SK-N-SH (cell line): ENCODE data around the gene PDE4B. TPM values are rescaled to one million over a fixed set of nuclear protein-coding genes. Genes with fewer than 3 reads are reported as not detected.

Experiments
- CTCF ChIA-PET: fragments of 300-600, 350-600 bp; formaldehyde crosslinking; extraction: SDS; loops from one replicate; lab custom pipeline; 2021; lab: Yijun Ruan, JAX
- POLR2A ChIA-PET: fragments of 350-600 bp; sonication (Branson Sonifier 250); formaldehyde crosslinking; extraction: SDS; loops from one replicate; lab custom pipeline; 2020; ENCODE audit warnings: antibody characterized with exemption, inconsistent platforms; lab: Yijun Ruan, JAX
- DNase-seq: peaks from one replicate; pipeline ENCODE4 v3.0.0; 2012
- H2AFZ ChIP-seq: fragments of 200-600 bp; sonication (generic); 2 replicates; pipeline ENCODE4 v1.8.1; 2016; ENCODE audit warnings: antibody characterized with exemption, mild to moderate bottlenecking, low read depth
- H3F3A ChIP-seq: fragments of 200-600 bp; sonication (generic); replicated peaks from 2 replicates; pipeline ENCODE3; 2016; ENCODE audit warnings: antibody characterized with exemption, mild to moderate bottlenecking; ENCODE audit not compliant: insufficient read depth
- H3K27ac ChIP-seq, 2 experiments: fragments of 200-500 bp in 1 of 2; fragments of 200-600 bp in 1 of 2; sonication (Bioruptor generic) in 1 of 2; sonication (generic), shearing (Covaris generic) in 1 of 2; 2 replicates each; pipeline versions ENCODE4 v1.5.1 to v1.6.1; 2014 to 2016; ENCODE audit warnings: low read depth in 2 of 2, inconsistent platforms in 1 of 2, low read length in 1 of 2, mild to moderate bottlenecking in 1 of 2, mixed read lengths in 1 of 2
- H3K27me3 ChIP-seq: fragments of 200-600 bp; sonication (generic), shearing (Covaris generic); 2 replicates; pipeline ENCODE4 v1.6.1; 2016; ENCODE audit warnings: mixed run types; ENCODE audit not compliant: insufficient read depth
- H3K36me3 ChIP-seq, 2 experiments: fragments of 200-500 bp in 1 of 2; fragments of 200-600 bp in 1 of 2; sonication (Bioruptor generic) in 1 of 2; sonication (generic) in 1 of 2; replicated peaks in 1 of 2; 2 replicates each; pipeline versions ENCODE3 to v1.5.1; 2014 to 2016; ENCODE audit warnings: low read length in 1 of 2, mild to moderate bottlenecking in 1 of 2; ENCODE audit not compliant: insufficient read depth in 2 of 2, control insufficient read depth in 1 of 2
- H3K4me1 ChIP-seq, 2 experiments: fragments of 200-500 bp in 1 of 2; fragments of 200-600 bp in 1 of 2; sonication (Bioruptor generic) in 1 of 2; sonication (generic), shearing (Covaris generic) in 1 of 2; 2 replicates each; pipeline versions ENCODE4 v1.5.1 to v1.6.1; 2014 to 2016; ENCODE audit warnings: low read depth in 1 of 2, low read length in 1 of 2, mixed run types in 1 of 2; ENCODE audit not compliant: insufficient read depth in 2 of 2, control insufficient read depth in 1 of 2
- H3K4me2 ChIP-seq: fragments of 200-600 bp; sonication (generic), shearing (Covaris generic); 2 replicates; pipeline ENCODE4 v1.6.1; 2017; ENCODE audit warnings: mixed run types
- H3K4me3 ChIP-seq, 2 experiments: fragments of 200-500 bp in 1 of 2; fragments of 200-600 bp in 1 of 2; sonication (Bioruptor generic) in 1 of 2; sonication (generic), shearing (Covaris generic) in 1 of 2; 2 replicates each; pipeline versions ENCODE4 v1.5.1 to v1.8.1; 2014 to 2016; ENCODE audit warnings: low read depth in 2 of 2, inconsistent platforms in 1 of 2, low read length in 1 of 2, mild to moderate bottlenecking in 1 of 2, mixed read lengths in 1 of 2, moderate library complexity in 1 of 2
- H3K79me2 ChIP-seq: fragments of 200-600 bp; sonication (generic); 2 replicates; pipeline ENCODE4 v1.8.1; 2017; ENCODE audit warnings: mild to moderate bottlenecking; ENCODE audit not compliant: insufficient read depth
- H3K9ac ChIP-seq: fragments of 200-600 bp; sonication (generic); 2 replicates; pipeline ENCODE4 v1.6.1; 2017; ENCODE audit warnings: mixed run types
- H3K9me2 ChIP-seq: fragments of 200-600 bp; sonication (generic); 2 replicates; pipeline ENCODE4 v1.6.1; 2017; ENCODE audit warnings: mixed run types
- H3K9me3 ChIP-seq: fragments of 200-600 bp; sonication (generic); 2 replicates; pipeline ENCODE4 v1.6.1; 2017; ENCODE audit warnings: mixed run types, mild to moderate bottlenecking, moderate library complexity
- H4K20me1 ChIP-seq: fragments of 200-600 bp; sonication (generic); 2 replicates; pipeline ENCODE4 v1.6.1; 2017; ENCODE audit warnings: mild to moderate bottlenecking, mixed run types; ENCODE audit not compliant: insufficient read depth
- CHD2 ChIP-seq: fragments of 150-350 bp; IDR thresholded peaks from 2 replicates; pipeline ENCODE4 v1.6.1; 2018; ENCODE audit warnings: low read length; ENCODE audit not compliant: partially characterized antibody
- CTCF ChIP-seq: fragments of 200-600 bp; sonication (generic); IDR thresholded peaks from 2 replicates; pipeline ENCODE4 v1.6.1; 2017; ENCODE audit warnings: antibody characterized with exemption, mild to moderate bottlenecking, moderate library complexity
- EZH2phosphoT487 ChIP-seq: fragments of 200-600 bp; sonication (generic); IDR thresholded peaks from 2 replicates; pipeline ENCODE4 v1.6.1; 2017; ENCODE audit warnings: low read depth, mixed run types, mild to moderate bottlenecking, antibody characterized with exemption, moderate library complexity, borderline replicate concordance
- FOSL2 ChIP-seq: IDR thresholded peaks from 2 replicates; pipeline ENCODE4 v1.4.0; 2012; ENCODE audit warnings: low read depth, mild to moderate bottlenecking, moderate library complexity, borderline replicate concordance
- FOXM1 ChIP-seq: IDR thresholded peaks from 2 replicates; pipeline ENCODE4 v1.4.0; 2012; ENCODE audit warnings: low read depth, mild to moderate bottlenecking
- GABPA ChIP-seq: IDR thresholded peaks from 2 replicates; pipeline ENCODE4 v1.4.0; 2012; ENCODE audit warnings: low read depth, mild to moderate bottlenecking
- JUND ChIP-seq: IDR thresholded peaks from 2 replicates; pipeline ENCODE4 v1.4.0; 2012
- MEF2A ChIP-seq: IDR thresholded peaks from 2 replicates; pipeline ENCODE4 v1.4.0; 2012; ENCODE audit warnings: low read depth, borderline replicate concordance
- MXI1 ChIP-seq: IDR thresholded peaks from 2 replicates; pipeline ENCODE4 v1.6.1; 2012; ENCODE audit warnings: mild to moderate bottlenecking, low read depth, low read length, improper control_type of control experiment
- POLR2AphosphoS5 ChIP-seq: IDR thresholded peaks from 2 replicates; pipeline ENCODE4 v1.6.1; 2012; ENCODE audit warnings: low read depth, low read length
- RAD21 ChIP-seq: IDR thresholded peaks from 2 replicates; pipeline ENCODE4 v1.6.1; 2012; ENCODE audit warnings: mild to moderate bottlenecking, low read length
- RCOR1 ChIP-seq: fragments of 150-350 bp; IDR thresholded peaks from 2 replicates; pipeline ENCODE4 v1.6.1; 2017; ENCODE audit warnings: antibody characterized with exemption, low read length
- REST ChIP-seq: IDR thresholded peaks from 2 replicates; pipeline ENCODE4 v1.6.1; 2012; ENCODE audit warnings: mild to moderate bottlenecking, low read depth, low read length, moderate library complexity
- RXRA ChIP-seq: IDR thresholded peaks from 2 replicates; pipeline ENCODE4 v1.4.0; 2012; ENCODE audit warnings: low read depth, mild to moderate bottlenecking, borderline replicate concordance
- SIN3A ChIP-seq: IDR thresholded peaks from 2 replicates; pipeline ENCODE4 v1.6.1; 2012; ENCODE audit warnings: low read depth, mild to moderate bottlenecking, low read length, moderate library complexity, borderline replicate concordance
- SMC3 ChIP-seq: IDR thresholded peaks from 2 replicates; pipeline ENCODE4 v1.6.1; 2012; ENCODE audit warnings: low read depth, low read length, improper control_type of control experiment
- USF1 ChIP-seq: IDR thresholded peaks from 2 replicates; pipeline ENCODE4 v1.4.0; 2012; ENCODE audit warnings: low read depth, borderline replicate concordance
- ZBTB33 ChIP-seq: IDR thresholded peaks from 2 replicates; pipeline ENCODE4 v1.4.0; 2012; ENCODE audit warnings: low read depth, borderline replicate concordance
- WGBS: methylation state at CpG from one replicate; pipeline ENCODE4 v1.1.6; 2017; ENCODE audit warnings: low lambda C conversion rate; 5-methylcytosine and 5-hydroxymethylcytosine counted together
- polyA plus RNA-seq, 3 experiments: library from polyadenylated mRNA; depleted of rRNA; stranded (reverse); fragments of >200 nt; gene quantifications; 2 replicates each; pipeline ENCODE4 v1.2.3, GENCODE V29; 2012
- TF ChIP-seq, protein P1 (sequence below): fragments of 150-350 bp; IDR thresholded peaks from 2 replicates; pipeline ENCODE4 v1.6.1; 2017; ENCODE audit warnings: antibody characterized with exemption, low read length, low read depth, borderline replicate concordance
- TF ChIP-seq, protein P2 (sequence below): fragments of 150-350 bp; IDR thresholded peaks from 2 replicates; pipeline ENCODE4 v1.6.1; 2016; ENCODE audit warnings: mild to moderate bottlenecking, low read depth, low read length
- TF ChIP-seq, protein P3 (sequence below): IDR thresholded peaks from 2 replicates; pipeline ENCODE4 v1.4.0; 2012; ENCODE audit warnings: low read depth

Gene PDE4B
- polyA plus RNA-seq, 1 of the 3 experiments (the other 2 are of a cell fraction) = 1.9 TPM

DNA sequence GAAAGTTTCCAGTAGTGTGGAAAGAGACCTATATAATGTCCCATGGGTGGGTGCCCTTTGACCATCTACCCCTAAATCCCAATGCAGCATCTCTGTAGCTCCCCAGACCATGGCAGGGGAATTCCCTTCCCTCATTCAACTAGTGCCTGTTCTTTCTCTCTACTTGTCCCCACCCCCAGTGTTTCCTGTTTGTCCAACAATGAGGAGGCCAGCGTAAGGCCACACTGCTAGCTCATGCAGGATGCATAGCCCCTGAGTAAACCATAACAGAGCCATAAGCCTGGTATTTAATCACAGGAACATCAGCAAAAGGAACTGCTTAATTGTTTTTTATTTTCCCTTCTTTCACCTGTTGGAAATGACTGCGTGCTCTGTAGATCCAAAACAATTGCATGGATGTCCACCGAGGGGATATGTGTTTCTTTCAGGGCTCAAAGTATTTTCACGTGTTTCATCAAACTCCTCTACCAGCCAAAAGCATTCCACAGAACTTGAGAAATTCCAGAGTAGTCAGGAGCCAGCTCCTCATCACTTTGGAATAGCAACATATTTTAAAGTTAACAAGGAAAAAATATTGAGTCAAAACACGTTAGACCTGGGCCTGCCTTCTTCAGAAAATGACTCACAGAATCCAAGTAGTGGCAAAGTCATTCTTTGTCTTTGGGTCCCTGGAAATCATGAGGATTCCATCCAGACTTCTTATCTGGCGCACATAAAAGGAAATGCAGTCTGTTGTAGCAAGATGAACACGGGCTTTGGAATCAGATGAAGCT, 578.7 kb downstream of the PDE4B start:
- H3K36me3 ChIP-seq = peaks cover 6 to 20% of the 10 kb centered on the region in 2 experiments
- H3K79me2 ChIP-seq = no peaks in the 10 kb centered on the region
- H3F3A ChIP-seq = peaks cover 44% of the 10 kb centered on the region
- 30% methylated on average over 7 of the region's 7 CpGs for WGBS
- peak overlapping the region; percentile 73 to 86 for H3K27ac ChIP-seq
- ChIA-PET CTCF (no interaction called here), POLR2A (no interaction called here)
- peak overlapping the region; percentile 53; the same call in 1 of the 2 replicates for H2AFZ ChIP-seq
- no peaks in the 10 kb centered on the region for H3K9me3 ChIP-seq
- H3K27me3 ChIP-seq = no peaks in the 10 kb centered on the region
- H4K20me1 ChIP-seq = no peaks in the 10 kb centered on the region
- H3K4me1 ChIP-seq = peaks cover 3 to 18% of the 10 kb centered on the region in 2 experiments
- H3K9me2 ChIP-seq = no peaks in the 10 kb centered on the region
- DNase-seq = no peak
- H3K4me2 ChIP-seq = peak overlapping the region; percentile 29
- peak overlapping the region; percentile 51; the same call in 1 of the 2 replicates for H3K9ac ChIP-seq
- H3K4me3 ChIP-seq = no peak overlapping the region
- TF ChIP-seq, protein P1, sequence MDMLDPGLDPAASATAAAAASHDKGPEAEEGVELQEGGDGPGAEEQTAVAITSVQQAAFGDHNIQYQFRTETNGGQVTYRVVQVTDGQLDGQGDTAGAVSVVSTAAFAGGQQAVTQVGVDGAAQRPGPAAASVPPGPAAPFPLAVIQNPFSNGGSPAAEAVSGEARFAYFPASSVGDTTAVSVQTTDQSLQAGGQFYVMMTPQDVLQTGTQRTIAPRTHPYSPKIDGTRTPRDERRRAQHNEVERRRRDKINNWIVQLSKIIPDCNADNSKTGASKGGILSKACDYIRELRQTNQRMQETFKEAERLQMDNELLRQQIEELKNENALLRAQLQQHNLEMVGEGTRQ = no peak
- TF ChIP-seq USF1 = no peak
- TF ChIP-seq, protein P2, sequence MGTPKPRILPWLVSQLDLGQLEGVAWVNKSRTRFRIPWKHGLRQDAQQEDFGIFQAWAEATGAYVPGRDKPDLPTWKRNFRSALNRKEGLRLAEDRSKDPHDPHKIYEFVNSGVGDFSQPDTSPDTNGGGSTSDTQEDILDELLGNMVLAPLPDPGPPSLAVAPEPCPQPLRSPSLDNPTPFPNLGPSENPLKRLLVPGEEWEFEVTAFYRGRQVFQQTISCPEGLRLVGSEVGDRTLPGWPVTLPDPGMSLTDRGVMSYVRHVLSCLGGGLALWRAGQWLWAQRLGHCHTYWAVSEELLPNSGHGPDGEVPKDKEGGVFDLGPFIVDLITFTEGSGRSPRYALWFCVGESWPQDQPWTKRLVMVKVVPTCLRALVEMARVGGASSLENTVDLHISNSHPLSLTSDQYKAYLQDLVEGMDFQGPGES = no peak
- peak; percentile 24; the same call in 1 of the 2 replicates for TF ChIP-seq JUND
- TF ChIP-seq CTCF = no peak
- TF ChIP-seq ZBTB33 = no peak
- TF ChIP-seq REST = no peak
- TF ChIP-seq MEF2A = no peak
- no peak for TF ChIP-seq RCOR1
- 0 out of 2 replicates have a peak, but pooled peaks have one; percentile 9 for TF ChIP-seq GABPA
- TF ChIP-seq CHD2 = no peak
- TF ChIP-seq FOXM1 = no peak
- TF ChIP-seq EZH2phosphoT487 = no peak
- TF ChIP-seq RXRA = peak; percentile 55; the same call in 1 of the 2 replicates
- TF ChIP-seq, protein P3, sequence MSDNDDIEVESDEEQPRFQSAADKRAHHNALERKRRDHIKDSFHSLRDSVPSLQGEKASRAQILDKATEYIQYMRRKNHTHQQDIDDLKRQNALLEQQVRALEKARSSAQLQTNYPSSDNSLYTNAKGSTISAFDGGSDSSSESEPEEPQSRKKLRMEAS = peak; percentile 57
- no peak for TF ChIP-seq SIN3A
- TF ChIP-seq POLR2AphosphoS5 = no peak
- TF ChIP-seq FOSL2 = peak; percentile 69; the same call in 1 of the 2 replicates
- no peak for TF ChIP-seq SMC3
- no peak for TF ChIP-seq MXI1
- no peak for TF ChIP-seq RAD21
